NCI-H526 treated with DMSO at 0.1 percent for 48 hours (cell line): ENCODE measurements around the gene RNF130.

Experiments
- DNase-seq: peaks from one replicate; lab custom pipeline; 2025; lab: John Stamatoyannopoulos, UW

The RNF130 gene

GRCh38 chr5:180085837-180086236 lies 14.3 kb upstream of the RNF130 start:
- no peak for DNase-seq

- DNase-seq, result peak; percentile 27
Observed at GRCh38 chr5:180084638-180085561, 13.3 kb upstream of the RNF130 start.

GRCh38 chr5:180083529-180084060 lies 12.0 kb upstream of the RNF130 start:
- DNase-seq, result no peak

DNA sequence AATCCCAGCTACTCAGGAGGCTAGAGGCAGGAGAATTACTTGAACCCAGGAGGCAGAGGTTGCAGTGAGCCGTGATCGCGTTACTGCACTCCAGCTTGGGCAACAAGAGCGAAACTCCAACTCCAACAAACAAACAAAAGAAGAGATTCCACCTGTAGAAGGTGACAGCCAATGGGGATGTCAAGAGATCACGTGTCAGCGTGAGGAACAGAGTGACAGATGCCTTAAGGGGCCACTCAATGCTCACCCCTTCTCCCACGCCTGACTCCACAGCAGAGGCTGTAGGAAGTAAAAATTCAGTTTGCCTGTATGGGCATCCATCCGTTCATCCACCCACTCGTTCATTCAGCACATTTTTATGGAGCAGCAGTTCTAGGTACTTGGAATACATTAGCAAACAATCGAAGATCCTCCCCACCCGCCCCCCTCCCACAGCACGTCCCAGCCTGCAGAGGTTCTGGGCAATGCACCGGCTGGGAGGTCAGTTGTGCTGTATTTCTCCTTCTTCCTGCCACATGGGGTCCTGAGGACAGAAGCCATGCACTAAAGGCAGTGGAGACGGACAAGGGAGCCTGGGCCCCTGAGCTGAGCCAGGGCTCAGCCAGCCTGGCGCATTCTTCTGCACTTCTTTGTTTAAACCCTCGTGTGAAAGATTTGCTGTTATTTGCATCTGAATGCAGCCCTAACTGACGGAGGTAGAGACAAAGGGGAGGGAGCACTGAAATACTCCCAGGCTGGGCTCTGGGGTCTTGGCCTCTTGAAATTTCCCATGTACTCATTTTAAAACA lies 11.3 kb upstream of the RNF130 start:
- DNase-seq, result no peak

DNA sequence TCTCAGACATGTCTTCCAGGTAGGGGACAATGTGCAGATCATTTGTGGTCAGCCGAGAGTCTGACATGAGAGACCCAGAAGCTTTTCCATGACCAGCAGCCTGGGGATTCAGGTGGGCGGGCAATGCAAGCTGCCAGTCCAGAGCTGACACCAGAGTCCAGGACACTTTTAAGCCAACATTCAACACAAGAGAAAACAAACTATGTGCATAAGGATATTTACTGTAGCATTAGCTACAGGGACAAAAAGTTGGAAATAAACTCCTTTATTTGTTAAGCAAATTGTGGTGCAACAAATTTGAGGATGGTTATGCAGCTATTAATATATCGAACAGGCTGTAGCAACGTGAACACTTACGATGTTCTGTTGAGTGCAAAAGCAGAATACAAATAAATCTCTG lies 9.9 kb upstream of the RNF130 start:
- no peak for DNase-seq

GRCh38 chr5:180080486-180081280 lies 9.1 kb upstream of the RNF130 start:
- no peak for DNase-seq

- DNase-seq, result no peak
Observed at GRCh38 chr5:180079702-180080466, 8.3 kb upstream of the RNF130 start.

GRCh38 chr5:180078348-180078747 lies 6.8 kb upstream of the RNF130 start:
- no peak for DNase-seq

GRCh38 chr5:180077594-180078284 lies 6.2 kb upstream of the RNF130 start:
- no peak for DNase-seq

DNA sequence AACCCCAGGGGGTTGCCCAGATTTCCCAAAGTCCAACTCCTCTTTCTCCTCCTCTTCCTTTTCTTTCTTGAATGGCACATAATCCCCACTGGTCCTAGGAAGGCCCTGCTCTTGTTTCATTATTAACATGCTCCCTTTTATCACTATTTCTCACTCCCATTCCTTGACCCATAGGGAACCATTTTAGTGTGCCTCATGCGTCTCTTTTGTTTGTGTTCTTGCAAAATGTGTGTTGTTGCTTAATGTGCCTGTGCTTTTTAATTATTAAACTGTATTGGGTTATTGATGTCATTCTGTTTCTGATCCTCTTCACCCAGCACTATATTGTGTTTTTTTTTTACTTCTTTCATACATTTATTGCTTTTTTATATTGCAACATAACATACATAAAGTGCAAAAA lies 4.1 kb upstream of the RNF130 start:
- no peak for DNase-seq

GRCh38 chr5:180074462-180074861 lies 2.9 kb upstream of the RNF130 start:
- no peak for DNase-seq

DNA sequence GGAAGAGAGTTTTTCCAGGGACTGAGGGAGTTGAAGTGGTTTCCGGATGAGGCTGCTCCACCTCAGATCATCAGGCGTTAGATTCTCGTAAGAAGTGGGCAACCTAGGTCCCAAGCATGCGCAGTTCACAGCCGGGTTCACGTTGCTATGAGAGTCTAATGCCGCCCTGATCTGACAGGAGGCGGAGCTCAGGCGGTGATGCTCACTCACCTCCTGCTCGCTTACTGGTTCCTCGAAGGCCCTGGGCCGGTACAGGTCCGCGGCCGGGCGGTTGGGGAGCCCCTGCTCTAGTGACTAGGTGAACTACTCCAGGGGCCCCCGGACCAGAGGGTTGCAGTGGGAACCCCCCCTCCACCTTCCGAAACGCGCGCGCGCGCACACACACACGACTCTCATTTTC lies 997 bp upstream of the RNF130 start:
- DNase-seq, result no peak

DNA sequence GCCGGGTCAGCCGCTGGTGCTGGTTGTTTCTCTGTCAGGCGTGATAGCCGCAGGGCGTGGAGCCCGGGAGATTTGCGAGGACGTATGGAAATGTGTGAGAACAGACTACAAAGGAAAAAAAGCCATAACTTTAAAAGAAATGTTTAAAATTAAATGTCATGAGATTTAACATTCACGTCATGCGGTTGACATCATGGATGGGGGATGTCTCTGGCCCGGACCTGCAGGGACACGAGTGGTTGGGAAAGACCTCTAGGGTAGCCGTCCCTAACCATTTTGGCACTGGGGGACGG lies 643 bp upstream of the RNF130 start:
- no peak for DNase-seq

DNA sequence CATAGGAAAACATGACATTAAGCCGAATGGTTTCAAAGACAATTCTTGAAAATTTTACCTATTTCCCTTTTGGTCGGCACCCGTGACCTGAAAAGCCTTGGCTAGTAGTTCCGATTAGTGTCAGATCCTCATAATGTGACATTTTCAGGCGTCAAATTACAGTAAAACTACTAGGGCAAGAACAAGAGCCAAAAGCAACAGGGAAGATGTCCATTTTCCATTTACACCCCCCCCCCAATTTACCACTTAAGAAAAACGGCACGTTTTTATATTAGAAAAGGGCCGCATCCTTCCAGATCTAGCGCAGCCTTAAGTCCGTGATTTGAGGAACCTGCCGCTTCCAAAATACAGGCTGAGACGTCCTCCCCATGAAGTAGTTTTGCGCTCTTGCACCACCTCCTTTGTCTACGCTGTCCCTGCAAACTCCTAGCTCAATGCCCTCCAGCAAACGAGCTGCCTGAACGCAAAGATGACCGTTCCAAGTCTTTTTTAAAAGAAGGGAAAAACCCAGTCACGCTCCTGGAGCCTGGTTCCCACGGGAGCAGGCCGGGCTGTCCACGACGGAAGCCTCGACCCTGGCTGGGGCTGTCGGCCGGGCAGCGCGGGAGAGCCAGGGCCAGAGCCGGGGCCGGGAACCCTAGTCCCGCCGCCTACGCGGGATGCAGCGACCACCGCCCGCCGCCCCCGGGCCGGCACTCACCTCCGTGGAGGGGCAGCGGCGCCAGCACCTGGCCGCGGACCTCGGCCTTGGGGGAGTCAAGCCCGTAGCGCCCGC lies 616 bp downstream of the RNF130 start:
- peak; percentile 29 for DNase-seq

DNA sequence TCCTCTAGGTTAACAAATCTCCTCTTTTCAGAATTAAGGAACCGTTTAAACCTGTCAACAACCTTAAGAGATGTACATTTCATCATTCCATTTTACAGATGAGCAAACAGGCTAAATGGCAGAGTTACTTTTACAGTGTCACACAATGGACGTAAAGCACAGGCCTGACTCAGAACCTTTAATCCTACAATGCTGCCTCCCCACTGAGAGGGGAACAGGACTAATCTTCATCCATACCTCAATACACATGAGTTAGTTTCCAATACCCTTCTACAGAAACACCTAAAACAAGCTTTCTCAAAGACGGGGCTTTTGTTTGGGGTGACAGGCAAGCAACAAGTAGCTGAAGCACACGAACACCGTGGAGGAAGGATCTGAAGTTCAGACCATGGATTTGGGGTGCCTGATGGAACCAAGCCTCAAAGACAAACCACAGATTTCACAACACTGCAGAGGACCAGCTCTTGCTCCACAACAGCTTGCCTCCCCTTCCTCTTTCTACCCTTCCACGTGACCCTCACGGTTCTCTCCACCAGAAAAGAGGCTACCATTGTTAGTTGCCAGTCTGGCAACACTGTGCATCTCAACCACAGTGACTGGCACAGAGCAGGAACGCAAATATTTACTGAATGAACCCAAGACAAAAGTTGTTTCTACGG lies 1.8 kb downstream of the RNF130 start:
- DNase-seq, result no peak

GRCh38 chr5:180068519-180069090 lies 3.0 kb downstream of the RNF130 start:
- DNase-seq, result no peak

- DNase-seq, result peak; percentile 65
Observed at GRCh38 chr5:180067986-180068385, 3.6 kb downstream of the RNF130 start.

DNA sequence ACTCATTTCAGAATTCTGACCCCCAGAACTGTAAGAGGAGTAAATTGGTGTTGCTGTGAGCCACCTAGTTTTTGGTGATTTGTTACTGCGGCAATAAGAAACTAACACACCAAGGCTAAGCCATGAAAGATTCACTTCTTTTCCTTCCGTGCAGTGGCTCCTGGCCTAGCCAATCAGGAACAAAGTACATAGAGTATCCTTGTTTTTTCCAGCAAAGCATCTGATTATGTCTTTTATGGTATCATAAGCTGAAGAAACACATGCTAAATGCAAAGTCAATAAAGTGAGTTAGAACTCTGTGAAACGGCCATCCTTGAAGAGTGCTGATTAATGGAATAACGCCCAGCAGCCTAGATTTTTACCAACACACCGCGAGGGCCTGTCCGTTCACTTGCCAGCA lies 11.4 kb downstream of the RNF130 start:
- DNase-seq, result no peak

GRCh38 chr5:180059326-180059725 lies 12.2 kb downstream of the RNF130 start:
- DNase-seq, result no peak
